NCI-H774 (cell line): ENCODE data around the gene FBXL17.

Experiments
- DNase-seq: peaks from one replicate; lab custom pipeline; 2025; lab: John Stamatoyannopoulos, UW

Gene FBXL17

DNA sequence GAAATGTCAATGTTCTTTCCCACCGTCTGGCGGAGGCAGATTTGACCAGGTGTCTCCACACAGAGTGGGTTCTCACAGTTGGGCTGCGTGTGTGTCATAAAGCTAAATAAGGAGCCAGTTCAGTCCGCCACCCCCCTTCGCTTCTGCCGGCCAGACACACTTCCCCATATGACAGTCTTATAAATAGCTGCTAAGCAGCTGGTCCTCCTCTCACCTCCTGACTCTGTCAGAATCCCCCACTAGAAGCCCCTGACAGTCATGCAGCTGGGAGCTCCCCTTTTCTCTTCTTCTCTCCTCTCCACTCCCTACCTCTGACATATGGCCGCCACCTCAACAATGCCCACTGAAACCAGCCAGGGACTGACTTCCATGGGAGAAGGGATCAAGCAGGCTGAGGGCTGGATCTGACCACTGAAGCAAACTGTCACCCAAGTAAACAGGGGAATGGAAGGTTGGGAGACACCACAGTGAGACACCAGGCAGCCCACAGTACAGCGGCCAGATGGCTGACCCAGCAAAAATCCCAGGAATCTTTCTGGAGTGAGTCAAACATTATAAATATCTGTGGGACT lies 569.2 kb downstream of the FBXL17 start:
- no peak for DNase-seq

DNA sequence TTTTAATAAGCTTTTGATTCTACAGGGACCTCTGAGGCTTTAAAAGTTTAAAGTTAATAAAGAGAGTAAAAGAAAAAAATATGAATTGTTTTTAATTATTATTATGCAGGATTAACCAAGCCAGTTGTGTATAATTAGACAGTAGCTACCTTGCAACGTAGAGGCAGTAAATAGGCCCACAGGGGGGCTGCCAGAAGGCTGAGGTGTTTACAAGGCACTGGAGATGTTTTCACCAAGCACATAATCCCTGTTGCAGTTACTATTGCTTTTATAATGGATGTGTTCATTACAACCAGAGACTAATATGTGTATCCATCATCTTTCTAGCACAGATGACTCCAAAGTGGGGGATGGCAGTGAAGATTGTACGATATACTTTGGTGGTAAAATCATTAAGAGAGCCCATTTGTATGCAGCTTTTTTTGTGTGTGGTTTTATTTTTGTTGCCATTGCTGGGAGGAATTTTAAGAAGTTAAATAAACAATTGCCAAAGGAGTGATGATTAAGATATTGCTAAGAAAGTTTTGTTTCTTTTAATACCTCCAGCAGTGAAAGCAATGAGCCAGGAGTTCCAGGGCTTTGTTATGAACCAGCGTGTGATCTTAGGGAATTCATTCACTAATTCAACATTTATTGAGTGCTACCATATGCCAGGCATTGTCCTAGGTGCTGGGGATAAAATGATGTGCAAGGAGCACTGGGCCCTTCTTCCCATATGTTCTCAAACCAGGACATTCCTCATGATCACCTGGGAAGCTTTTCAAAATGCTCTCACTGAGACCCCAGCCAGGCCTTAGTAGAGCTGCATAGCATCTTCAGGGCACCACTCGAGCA lies 572.5 kb downstream of the FBXL17 start:
- no peak for DNase-seq
